ENCODE data around the gene DNAJC18.

DNA sequence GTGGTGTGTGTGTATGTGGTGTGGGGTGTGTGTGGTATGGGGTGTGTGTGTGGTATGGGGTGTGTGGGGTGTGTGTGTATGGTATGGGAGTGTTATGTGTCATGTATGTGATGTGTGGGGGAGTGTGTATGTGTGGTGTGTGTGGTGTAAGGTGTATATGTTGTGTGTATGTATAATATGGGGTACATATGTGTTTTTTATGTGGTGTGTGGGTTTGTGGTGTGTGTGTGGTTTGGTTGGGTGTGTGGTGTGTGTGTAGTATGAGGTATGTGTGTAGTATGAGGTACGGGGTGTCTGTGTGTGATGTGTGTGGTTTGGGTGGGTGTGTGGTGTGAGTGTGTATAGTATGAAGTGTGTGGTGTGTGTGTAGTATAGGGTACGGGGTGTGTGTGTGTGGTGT is 11.9 kb upstream of the DNAJC18 start:
- TF ChIP-seq, protein P1, sequence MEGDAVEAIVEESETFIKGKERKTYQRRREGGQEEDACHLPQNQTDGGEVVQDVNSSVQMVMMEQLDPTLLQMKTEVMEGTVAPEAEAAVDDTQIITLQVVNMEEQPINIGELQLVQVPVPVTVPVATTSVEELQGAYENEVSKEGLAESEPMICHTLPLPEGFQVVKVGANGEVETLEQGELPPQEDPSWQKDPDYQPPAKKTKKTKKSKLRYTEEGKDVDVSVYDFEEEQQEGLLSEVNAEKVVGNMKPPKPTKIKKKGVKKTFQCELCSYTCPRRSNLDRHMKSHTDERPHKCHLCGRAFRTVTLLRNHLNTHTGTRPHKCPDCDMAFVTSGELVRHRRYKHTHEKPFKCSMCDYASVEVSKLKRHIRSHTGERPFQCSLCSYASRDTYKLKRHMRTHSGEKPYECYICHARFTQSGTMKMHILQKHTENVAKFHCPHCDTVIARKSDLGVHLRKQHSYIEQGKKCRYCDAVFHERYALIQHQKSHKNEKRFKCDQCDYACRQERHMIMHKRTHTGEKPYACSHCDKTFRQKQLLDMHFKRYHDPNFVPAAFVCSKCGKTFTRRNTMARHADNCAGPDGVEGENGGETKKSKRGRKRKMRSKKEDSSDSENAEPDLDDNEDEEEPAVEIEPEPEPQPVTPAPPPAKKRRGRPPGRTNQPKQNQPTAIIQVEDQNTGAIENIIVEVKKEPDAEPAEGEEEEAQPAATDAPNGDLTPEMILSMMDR (IDR thresholded peaks at IDR 0.05; ENCODE audit: borderline replicate concordance, extremely low read depth, low read length, poor library complexity, severe bottlenecking) = no peak
- TF ChIP-seq EZH2 (IDR thresholded peaks at IDR 0.05; ENCODE audit: borderline replicate concordance, low read depth, low read length, severe bottlenecking) = no peak
